Measurements from ENCODE around the gene NEK6.

NEK6 gene

GRCh38 chr9:124285490-124285889 is 27.7 kb downstream of the NEK6 start:
- Histone ChIP-seq H3K79me2 (ENCODE audit: insufficient read depth, low read depth) (0 out of 2 replicates have a peak, but pooled peaks cover 7% of the 10 kb centered on the region), H3K27me3 (ENCODE audit: insufficient read depth, low read depth) (no peaks in the 10 kb centered on the region), H4K20me1 (ENCODE audit: insufficient read depth) (no peaks in the 10 kb centered on the region), H3K4me1 (ENCODE audit: low read depth, poor library complexity, severe bottlenecking) (peaks cover 42% of the 10 kb centered on the region), H3K36me3 (ENCODE audit: insufficient read depth) (no peaks in the 10 kb centered on the region), H3K9ac (peak overlapping the region; percentile 34; the same call in 1 of the 2 replicates), H3K4me2 (peak overlapping the region; percentile 89), H2AFZ (ENCODE audit: low read depth) (no peak overlapping the region), H3K27ac (peak overlapping the region; percentile 98), H3K4me3 (IDR thresholded peaks at IDR 0.05; ENCODE audit: insufficient read depth, low read depth, low read length) (no peak overlapping the region)
- TF ChIP-seq CTCF (conservative IDR thresholded peaks at IDR 0.05; ENCODE audit: low read depth, low read length), result no peak

- peak overlapping the region; percentile 20; the same call in 1 of the 2 replicates for H2AFZ ChIP-seq (ENCODE audit: low read depth)
- H3K4me1 ChIP-seq (ENCODE audit: low read depth, poor library complexity, severe bottlenecking), result peaks cover 46% of the 10 kb centered on the region
- 0 out of 2 replicates have a peak, but pooled peaks cover 7% of the 10 kb centered on the region for H3K79me2 ChIP-seq (ENCODE audit: insufficient read depth, low read depth)
- no peaks in the 10 kb centered on the region for H3K27me3 ChIP-seq (ENCODE audit: insufficient read depth, low read depth)
- peak overlapping the region; percentile 89 for H3K4me2 ChIP-seq
- no peak for TF ChIP-seq CTCF (conservative IDR thresholded peaks at IDR 0.05; ENCODE audit: low read depth, low read length)
- H4K20me1 ChIP-seq (ENCODE audit: insufficient read depth), result no peaks in the 10 kb centered on the region
- H3K27ac ChIP-seq, result peak overlapping the region; percentile 98
- peak overlapping the region; percentile 77; the same call in 1 of the 2 replicates for H3K9ac ChIP-seq
- H3K36me3 ChIP-seq (ENCODE audit: insufficient read depth), result no peaks in the 10 kb centered on the region
- H3K4me3 ChIP-seq (IDR thresholded peaks at IDR 0.05; ENCODE audit: insufficient read depth, low read depth, low read length), result no peak overlapping the region
These were observed 28.1 kb downstream of the NEK6 start for GRCh38 chr9:124285903-124286291.

GRCh38 chr9:124286292-124286931 is 28.7 kb downstream of the NEK6 start:
- Histone ChIP-seq H3K9ac (peak overlapping the region; percentile 77), H3K4me3 (IDR thresholded peaks at IDR 0.05; ENCODE audit: insufficient read depth, low read depth, low read length) (no peak overlapping the region), H3K36me3 (ENCODE audit: insufficient read depth) (no peaks in the 10 kb centered on the region), H2AFZ (ENCODE audit: low read depth) (peak overlapping the region; percentile 20; the same call in 1 of the 2 replicates), H3K27ac (peak overlapping the region; percentile 98), H3K4me1 (ENCODE audit: low read depth, poor library complexity, severe bottlenecking) (peaks cover 52% of the 10 kb centered on the region), H4K20me1 (ENCODE audit: insufficient read depth) (no peaks in the 10 kb centered on the region), H3K79me2 (ENCODE audit: insufficient read depth, low read depth) (0 out of 2 replicates have a peak, but pooled peaks cover 7% of the 10 kb centered on the region), H3K4me2 (peak overlapping the region; percentile 89), H3K27me3 (ENCODE audit: insufficient read depth, low read depth) (no peaks in the 10 kb centered on the region)
- TF ChIP-seq CTCF (conservative IDR thresholded peaks at IDR 0.05; ENCODE audit: low read depth, low read length), result no peak

- 0 out of 2 replicates have a peak, but pooled peaks cover 7% of the 10 kb centered on the region for H3K79me2 ChIP-seq (ENCODE audit: insufficient read depth, low read depth)
- H3K4me1 ChIP-seq (ENCODE audit: low read depth, poor library complexity, severe bottlenecking), result peaks cover 69% of the 10 kb centered on the region
- no peak overlapping the region for H3K9ac ChIP-seq
- H3K4me2 ChIP-seq, result no peak overlapping the region
- no peak for TF ChIP-seq CTCF (conservative IDR thresholded peaks at IDR 0.05; ENCODE audit: low read depth, low read length)
- H3K36me3 ChIP-seq (ENCODE audit: insufficient read depth), result no peaks in the 10 kb centered on the region
- H4K20me1 ChIP-seq (ENCODE audit: insufficient read depth), result no peaks in the 10 kb centered on the region
- H3K4me3 ChIP-seq (IDR thresholded peaks at IDR 0.05; ENCODE audit: insufficient read depth, low read depth, low read length), result no peak overlapping the region
- no peak overlapping the region for H2AFZ ChIP-seq (ENCODE audit: low read depth)
- H3K27me3 ChIP-seq (ENCODE audit: insufficient read depth, low read depth), result no peaks in the 10 kb centered on the region
- no peak overlapping the region for H3K27ac ChIP-seq
These were observed 32.4 kb downstream of the NEK6 start for GRCh38 chr9:124290053-124290591.

Measured in KMS-11 (cell line).